Measurements from ENCODE around the gene CENPF.

Gene CENPF

GRCh38 chr1:214676747-214677146, 73.8 kb downstream of the CENPF start:
- no peak overlapping the region for H3K27ac ChIP-seq (ENCODE audit: low read depth, low read length)
- H4K8ac ChIP-seq (ENCODE audit: low read depth, low read length): no peak overlapping the region
- H3K79me2 ChIP-seq (ENCODE audit: control insufficient read depth, insufficient read depth, low read length): no peaks in the 10 kb centered on the region
- no peak overlapping the region for H3K4me2 ChIP-seq (ENCODE audit: low read length)
- no peak overlapping the region for H2AK5ac ChIP-seq (ENCODE audit: low read length)
- no peak overlapping the region for H2BK120ac ChIP-seq (ENCODE audit: low read depth, low read length)
- H3K56ac ChIP-seq (ENCODE audit: low read length): no peak overlapping the region
- no peak for DNase-seq
- no peak overlapping the region for H3K23ac ChIP-seq (ENCODE audit: low read length)
- H3K4ac ChIP-seq (ENCODE audit: low read depth, low read length): no peak overlapping the region
- H3K36me3 ChIP-seq (ENCODE audit: control insufficient read depth, insufficient read depth, low read length): no peaks in the 10 kb centered on the region
- H2BK15ac ChIP-seq (replicated peaks; ENCODE audit: low read depth): no peak overlapping the region
- no peak overlapping the region for H3K9ac ChIP-seq (ENCODE audit: low read length)
- no peak overlapping the region for H4K5ac ChIP-seq (ENCODE audit: low read length)
- no peaks in the 10 kb centered on the region for H3K79me1 ChIP-seq (ENCODE audit: low read length)
- H2BK5ac ChIP-seq (ENCODE audit: low read length): no peak overlapping the region
- H3K18ac ChIP-seq (ENCODE audit: low read length): no peak overlapping the region
- H3K27me3 ChIP-seq (ENCODE audit: insufficient read depth, low read length, poor library complexity): no peaks in the 10 kb centered on the region
- no peak overlapping the region for H3K4me3 ChIP-seq (ENCODE audit: low read length)
- WGBS (ENCODE audit: extremely low coverage, insufficient coverage, low lambda C conversion rate): no CpG with 5 or more reads among the region's 4 CpGs
- H3K4me1 ChIP-seq (ENCODE audit: control insufficient read depth, low read depth, low read length): no peaks in the 10 kb centered on the region

DNA sequence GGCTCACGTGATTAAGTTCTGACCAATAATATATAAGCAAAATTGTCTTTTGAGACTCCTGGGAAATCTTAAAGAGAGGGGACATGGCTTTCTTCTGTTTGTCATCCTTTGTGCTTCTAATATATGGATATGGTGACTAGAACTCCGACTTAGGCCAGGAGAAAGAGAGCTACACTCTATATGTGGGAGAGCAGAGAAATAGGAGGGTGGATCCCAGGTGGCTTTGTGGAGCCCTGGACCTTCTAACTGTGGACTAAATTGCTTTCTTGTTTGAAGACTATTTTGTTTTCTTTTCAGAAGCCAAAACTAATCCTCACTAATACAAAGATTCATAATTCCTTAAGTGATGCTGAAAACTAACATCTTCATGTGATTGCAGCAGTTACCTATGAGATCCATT, 75.0 kb downstream of the CENPF start:
- Histone ChIP-seq H3K79me1 (ENCODE audit: low read length) (no peaks in the 10 kb centered on the region), H3K4me2 (ENCODE audit: low read length) (no peak overlapping the region), H2BK15ac (replicated peaks; ENCODE audit: low read depth) (no peak overlapping the region), H2BK120ac (ENCODE audit: low read depth, low read length) (no peak overlapping the region), H3K4me1 (ENCODE audit: control insufficient read depth, low read depth, low read length) (no peaks in the 10 kb centered on the region), H3K36me3 (ENCODE audit: control insufficient read depth, insufficient read depth, low read length) (no peaks in the 10 kb centered on the region), H3K18ac (ENCODE audit: low read length) (no peak overlapping the region), H2BK5ac (ENCODE audit: low read length) (no peak overlapping the region), H3K9ac (ENCODE audit: low read length) (no peak overlapping the region), H3K23ac (ENCODE audit: low read length) (no peak overlapping the region), H4K8ac (ENCODE audit: low read depth, low read length) (no peak overlapping the region), H3K56ac (ENCODE audit: low read length) (no peak overlapping the region), H4K5ac (ENCODE audit: low read length) (no peak overlapping the region), H3K79me2 (ENCODE audit: control insufficient read depth, insufficient read depth, low read length) (no peaks in the 10 kb centered on the region), H3K4me3 (ENCODE audit: low read length) (no peak overlapping the region), H3K27ac (ENCODE audit: low read depth, low read length) (no peak overlapping the region), H2AK5ac (ENCODE audit: low read length) (no peak overlapping the region), H3K27me3 (ENCODE audit: insufficient read depth, low read length, poor library complexity) (no peaks in the 10 kb centered on the region), H3K4ac (ENCODE audit: low read depth, low read length) (no peak overlapping the region)
- no peak for DNase-seq
- no CpG with 5 or more reads among the region's 2 CpGs for WGBS (ENCODE audit: extremely low coverage, insufficient coverage, low lambda C conversion rate)

GRCh38 chr1:214678386-214678785, 75.4 kb downstream of the CENPF start:
- H3K4me3 ChIP-seq (ENCODE audit: low read length): no peak overlapping the region
- H3K4ac ChIP-seq (ENCODE audit: low read depth, low read length): no peak overlapping the region
- no CpG with 5 or more reads among the region's 2 CpGs for WGBS (ENCODE audit: extremely low coverage, insufficient coverage, low lambda C conversion rate)
- H3K79me1 ChIP-seq (ENCODE audit: low read length): no peaks in the 10 kb centered on the region
- H3K9ac ChIP-seq (ENCODE audit: low read length): no peak overlapping the region
- H3K79me2 ChIP-seq (ENCODE audit: control insufficient read depth, insufficient read depth, low read length): no peaks in the 10 kb centered on the region
- no peak overlapping the region for H2BK15ac ChIP-seq (replicated peaks; ENCODE audit: low read depth)
- no peaks in the 10 kb centered on the region for H3K36me3 ChIP-seq (ENCODE audit: control insufficient read depth, insufficient read depth, low read length)
- H2BK5ac ChIP-seq (ENCODE audit: low read length): no peak overlapping the region
- H2BK120ac ChIP-seq (ENCODE audit: low read depth, low read length): no peak overlapping the region
- H3K23ac ChIP-seq (ENCODE audit: low read length): no peak overlapping the region
- H3K4me1 ChIP-seq (ENCODE audit: control insufficient read depth, low read depth, low read length): no peaks in the 10 kb centered on the region
- no peak overlapping the region for H3K18ac ChIP-seq (ENCODE audit: low read length)
- no peak overlapping the region for H4K5ac ChIP-seq (ENCODE audit: low read length)
- no peaks in the 10 kb centered on the region for H3K27me3 ChIP-seq (ENCODE audit: insufficient read depth, low read length, poor library complexity)
- no peak overlapping the region for H3K4me2 ChIP-seq (ENCODE audit: low read length)
- H3K27ac ChIP-seq (ENCODE audit: low read depth, low read length): no peak overlapping the region
- H2AK5ac ChIP-seq (ENCODE audit: low read length): no peak overlapping the region
- no peak overlapping the region for H4K8ac ChIP-seq (ENCODE audit: low read depth, low read length)
- no peak overlapping the region for H3K56ac ChIP-seq (ENCODE audit: low read length)
- no peak for DNase-seq

GRCh38 chr1:214683621-214684020, 80.6 kb downstream of the CENPF start:
- Histone ChIP-seq H3K36me3 (ENCODE audit: control insufficient read depth, insufficient read depth, low read length) (no peaks in the 10 kb centered on the region), H3K23ac (ENCODE audit: low read length) (no peak overlapping the region), H3K4me2 (ENCODE audit: low read length) (no peak overlapping the region), H3K9ac (ENCODE audit: low read length) (no peak overlapping the region), H3K4ac (ENCODE audit: low read depth, low read length) (no peak overlapping the region), H4K5ac (ENCODE audit: low read length) (no peak overlapping the region), H4K8ac (ENCODE audit: low read depth, low read length) (no peak overlapping the region), H3K79me1 (ENCODE audit: low read length) (no peaks in the 10 kb centered on the region), H2BK120ac (ENCODE audit: low read depth, low read length) (no peak overlapping the region), H2BK15ac (replicated peaks; ENCODE audit: low read depth) (no peak overlapping the region), H2AK5ac (ENCODE audit: low read length) (no peak overlapping the region), H3K18ac (ENCODE audit: low read length) (no peak overlapping the region), H3K27ac (ENCODE audit: low read depth, low read length) (no peak overlapping the region), H3K79me2 (ENCODE audit: control insufficient read depth, insufficient read depth, low read length) (no peaks in the 10 kb centered on the region), H2BK5ac (ENCODE audit: low read length) (no peak overlapping the region), H3K27me3 (ENCODE audit: insufficient read depth, low read length, poor library complexity) (no peaks in the 10 kb centered on the region), H3K4me1 (ENCODE audit: control insufficient read depth, low read depth, low read length) (peaks cover 4% of the 10 kb centered on the region), H3K4me3 (ENCODE audit: low read length) (no peak overlapping the region), H3K56ac (ENCODE audit: low read length) (no peak overlapping the region)
- peak; percentile 75 for DNase-seq
- WGBS (ENCODE audit: extremely low coverage, insufficient coverage, low lambda C conversion rate): no CpG with 5 or more reads among the region's 3 CpGs

DNA sequence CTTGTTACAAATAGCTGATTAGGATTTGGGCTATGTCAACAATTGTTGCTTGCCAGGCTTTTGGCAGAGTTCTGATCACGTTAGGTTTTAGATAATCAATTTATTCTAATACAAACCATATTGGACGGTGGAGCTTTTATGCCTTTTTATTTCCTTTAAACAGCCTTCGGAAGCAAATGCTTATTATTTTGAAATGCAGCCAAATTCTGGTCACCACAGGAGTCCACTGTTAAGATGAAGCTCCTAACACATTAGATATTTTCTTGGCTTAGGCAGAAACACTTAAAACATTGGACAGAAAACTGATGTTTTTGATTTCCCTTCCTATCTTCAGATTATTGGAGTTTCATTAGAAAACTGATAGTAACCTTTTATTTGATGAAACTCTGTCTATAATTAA, 82.9 kb downstream of the CENPF start:
- no peaks in the 10 kb centered on the region for H3K36me3 ChIP-seq (ENCODE audit: control insufficient read depth, insufficient read depth, low read length)
- H3K27ac ChIP-seq (ENCODE audit: low read depth, low read length): no peak overlapping the region
- no peak overlapping the region for H3K23ac ChIP-seq (ENCODE audit: low read length)
- H2AK5ac ChIP-seq (ENCODE audit: low read length): no peak overlapping the region
- H2BK5ac ChIP-seq (ENCODE audit: low read length): no peak overlapping the region
- H2BK15ac ChIP-seq (replicated peaks; ENCODE audit: low read depth): no peak overlapping the region
- H2BK120ac ChIP-seq (ENCODE audit: low read depth, low read length): no peak overlapping the region
- no peak overlapping the region for H4K5ac ChIP-seq (ENCODE audit: low read length)
- no peaks in the 10 kb centered on the region for H3K79me2 ChIP-seq (ENCODE audit: control insufficient read depth, insufficient read depth, low read length)
- peaks cover 4% of the 10 kb centered on the region for H3K4me1 ChIP-seq (ENCODE audit: control insufficient read depth, low read depth, low read length)
- no peak overlapping the region for H3K4ac ChIP-seq (ENCODE audit: low read depth, low read length)
- H3K4me3 ChIP-seq (ENCODE audit: low read length): no peak overlapping the region
- no peak overlapping the region for H4K8ac ChIP-seq (ENCODE audit: low read depth, low read length)
- H3K27me3 ChIP-seq (ENCODE audit: insufficient read depth, low read length, poor library complexity): no peaks in the 10 kb centered on the region
- no peak overlapping the region for H3K56ac ChIP-seq (ENCODE audit: low read length)
- H3K4me2 ChIP-seq (ENCODE audit: low read length): no peak overlapping the region
- DNase-seq: no peak
- no peaks in the 10 kb centered on the region for H3K79me1 ChIP-seq (ENCODE audit: low read length)
- H3K18ac ChIP-seq (ENCODE audit: low read length): no peak overlapping the region
- no peak overlapping the region for H3K9ac ChIP-seq (ENCODE audit: low read length)
- WGBS (ENCODE audit: extremely low coverage, insufficient coverage, low lambda C conversion rate): no CpG with 5 or more reads among the region's 3 CpGs

- Histone ChIP-seq H3K56ac (ENCODE audit: low read length) (no peak overlapping the region), H3K79me1 (ENCODE audit: low read length) (no peaks in the 10 kb centered on the region), H3K27me3 (ENCODE audit: insufficient read depth, low read length, poor library complexity) (no peaks in the 10 kb centered on the region), H2AK5ac (ENCODE audit: low read length) (no peak overlapping the region), H3K36me3 (ENCODE audit: control insufficient read depth, insufficient read depth, low read length) (no peaks in the 10 kb centered on the region), H3K18ac (ENCODE audit: low read length) (no peak overlapping the region), H3K79me2 (ENCODE audit: control insufficient read depth, insufficient read depth, low read length) (no peaks in the 10 kb centered on the region), H2BK5ac (ENCODE audit: low read length) (no peak overlapping the region), H3K9ac (ENCODE audit: low read length) (no peak overlapping the region), H3K4ac (ENCODE audit: low read depth, low read length) (no peak overlapping the region), H3K27ac (ENCODE audit: low read depth, low read length) (no peak overlapping the region), H4K8ac (ENCODE audit: low read depth, low read length) (no peak overlapping the region), H4K5ac (ENCODE audit: low read length) (no peak overlapping the region), H3K4me1 (ENCODE audit: control insufficient read depth, low read depth, low read length) (peaks cover 4% of the 10 kb centered on the region), H2BK120ac (ENCODE audit: low read depth, low read length) (no peak overlapping the region), H3K4me2 (ENCODE audit: low read length) (no peak overlapping the region), H2BK15ac (replicated peaks; ENCODE audit: low read depth) (no peak overlapping the region), H3K4me3 (ENCODE audit: low read length) (no peak overlapping the region), H3K23ac (ENCODE audit: low read length) (no peak overlapping the region)
- no peak for DNase-seq
- WGBS (ENCODE audit: extremely low coverage, insufficient coverage, low lambda C conversion rate): no CpG with 5 or more reads among the region's 5 CpGs
Measured at GRCh38 chr1:214686497-214686896, 83.5 kb downstream of the CENPF start.
